Measurements from ENCODE around the gene MYH9.

The MYH9 gene

DNA sequence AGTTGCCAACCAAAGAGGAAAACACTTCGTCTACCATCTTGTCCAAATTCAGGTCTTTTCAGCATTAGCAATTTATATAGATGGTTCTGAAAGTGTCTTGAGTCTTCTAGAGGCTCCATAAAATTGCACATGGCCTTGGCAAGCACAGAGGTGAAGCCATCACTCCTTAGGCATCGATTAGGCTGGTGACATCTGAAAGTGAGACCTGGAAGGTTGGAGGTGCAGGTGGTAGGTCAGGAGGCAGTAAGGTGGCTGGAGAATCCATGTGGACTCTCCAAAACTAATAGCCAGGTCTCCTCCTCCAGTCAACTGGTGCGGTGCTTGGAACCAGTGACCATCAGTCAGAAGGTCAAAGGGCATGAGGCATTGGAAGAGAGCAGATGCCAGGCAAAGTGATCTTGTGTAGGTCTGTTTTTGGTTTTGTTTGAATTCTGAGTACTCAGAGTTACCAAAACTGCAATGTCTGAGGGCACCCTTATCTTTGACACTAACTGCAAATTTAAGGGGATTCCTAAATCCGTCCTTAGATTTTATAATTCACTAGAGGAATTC is 141.9 kb downstream of the MYH9 start:
- no peak for DNase-seq (ENCODE audit: low read depth)

GRCh38 chr22:36244522-36245391 is 143.0 kb downstream of the MYH9 start:
- peak; percentile 59 for DNase-seq (ENCODE audit: low read depth)

- no peak for DNase-seq (ENCODE audit: low read depth)
These were observed 143.8 kb downstream of the MYH9 start for GRCh38 chr22:36243986-36244385.

GRCh38 chr22:36239401-36240171 is 148.2 kb downstream of the MYH9 start, which contains the start of gene APOL2:
Gene APOL2 (minus strand): TSS chr22:36239527. CDS start chr22:36233162, 6,365 bp downstream.
- peak; percentile 89 for DNase-seq (ENCODE audit: low read depth)

GRCh38 chr22:36239150-36239400 is 148.7 kb downstream of the MYH9 start:
- no peak for DNase-seq (ENCODE audit: low read depth)

GRCh38 chr22:36238373-36239149 is 149.2 kb downstream of the MYH9 start:
- peak; percentile 10 for DNase-seq (ENCODE audit: low read depth)

DNA sequence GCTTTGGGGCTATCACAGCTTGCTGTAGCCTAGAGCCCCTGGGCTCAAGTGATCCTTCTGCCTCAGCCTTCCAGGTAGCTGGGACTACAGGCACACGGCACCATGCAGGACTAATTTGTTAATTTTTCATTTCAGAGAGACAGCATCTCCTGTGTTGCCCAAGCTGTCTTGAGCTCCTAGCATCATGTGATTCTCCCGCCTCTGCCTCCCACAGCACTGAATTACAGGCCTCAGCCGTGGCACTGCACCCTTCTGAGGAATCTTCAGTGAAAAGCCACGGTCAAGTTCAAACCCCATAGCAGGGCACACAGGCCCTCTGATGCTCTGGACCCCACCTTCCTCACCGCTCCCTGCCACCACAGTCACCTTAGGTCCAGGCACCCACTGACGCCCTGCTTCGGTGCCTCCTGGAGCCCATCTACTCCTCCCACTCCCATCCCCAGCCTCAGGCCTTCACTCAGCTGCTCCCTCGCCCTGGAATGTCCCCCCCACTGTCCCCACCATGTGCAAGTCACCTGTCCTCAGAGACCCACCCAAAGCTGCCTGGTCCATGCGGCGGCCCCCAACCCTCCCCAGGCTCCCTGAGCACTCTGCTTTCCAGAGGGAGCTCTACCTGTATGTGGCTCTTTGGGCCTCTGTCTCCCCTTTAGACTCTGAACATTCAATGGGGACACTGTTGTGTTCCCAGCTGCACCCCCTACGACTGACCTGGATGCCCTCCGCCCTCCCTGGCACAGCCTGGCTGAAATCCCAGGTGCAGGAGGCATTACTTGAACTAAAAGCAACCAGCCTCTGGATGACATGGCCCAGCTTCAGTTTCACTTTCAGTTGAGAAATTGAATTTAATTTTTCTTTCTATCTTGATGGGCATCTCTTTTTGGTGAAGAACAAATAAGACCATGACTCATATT is 150.1 kb downstream of the MYH9 start:
- DNase-seq (ENCODE audit: low read depth): peak; percentile 13

GRCh38 chr22:36236388-36237319 is 151.1 kb downstream of the MYH9 start:
- no peak for DNase-seq (ENCODE audit: low read depth)

DNA sequence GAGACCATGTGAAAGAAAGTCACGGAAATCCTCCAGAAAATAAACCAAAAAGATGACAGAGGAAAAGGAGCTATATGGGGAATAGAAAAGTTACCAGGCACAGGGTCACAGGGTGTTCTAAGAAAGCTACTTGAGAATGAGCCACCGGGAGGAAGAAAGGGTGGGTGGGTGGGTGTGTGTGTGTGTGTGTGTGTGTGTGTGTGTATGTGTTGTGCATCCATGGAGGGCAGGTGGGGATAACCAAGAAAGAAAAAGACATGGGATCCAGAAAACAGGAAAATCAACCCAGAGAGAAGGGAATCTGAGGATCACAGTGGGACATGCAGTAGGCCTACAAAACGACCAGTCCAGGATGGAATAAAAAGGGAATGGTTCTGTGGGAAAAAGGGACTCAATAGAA is 152.2 kb downstream of the MYH9 start:
- no peak for DNase-seq (ENCODE audit: low read depth)

DNA sequence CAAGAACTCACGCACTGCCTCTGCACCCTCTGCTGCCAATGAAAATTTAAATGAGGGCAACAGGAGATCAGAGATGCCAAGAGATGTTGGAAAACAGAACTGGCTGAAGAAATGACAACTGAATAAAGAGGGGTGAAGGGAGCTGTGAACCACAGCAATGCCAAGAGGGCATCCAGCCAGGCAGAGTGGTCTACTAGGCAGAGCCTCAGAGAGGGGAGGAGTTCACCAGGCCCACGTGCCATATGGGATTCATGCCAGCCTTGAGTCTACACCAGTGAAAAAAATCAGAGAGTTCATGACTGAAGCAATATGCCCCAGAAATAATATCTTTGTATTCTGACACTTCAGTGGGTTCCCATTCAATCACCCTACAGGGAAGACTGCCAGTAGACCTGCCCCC is 152.8 kb downstream of the MYH9 start:
- DNase-seq (ENCODE audit: low read depth): no peak

DNA sequence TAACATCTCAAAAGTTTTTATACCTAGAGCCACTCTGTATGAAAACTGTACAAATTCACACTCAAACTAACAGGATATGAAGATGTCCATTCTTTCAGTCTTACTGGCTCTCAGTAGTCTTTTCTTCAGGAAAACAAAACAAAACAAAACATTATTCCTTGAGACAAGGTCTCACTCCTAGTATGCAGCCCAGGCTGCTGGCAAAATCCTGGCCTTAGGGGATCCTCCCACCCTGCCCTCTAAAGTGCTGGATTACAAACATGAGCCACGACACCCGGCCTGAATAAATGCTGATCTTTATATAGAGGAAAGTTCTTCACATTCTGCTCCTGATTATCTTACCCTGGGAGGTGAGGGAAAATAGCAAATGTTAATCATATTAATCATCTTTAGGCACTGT is 153.6 kb downstream of the MYH9 start:
- no peak for DNase-seq (ENCODE audit: low read depth)

DNA sequence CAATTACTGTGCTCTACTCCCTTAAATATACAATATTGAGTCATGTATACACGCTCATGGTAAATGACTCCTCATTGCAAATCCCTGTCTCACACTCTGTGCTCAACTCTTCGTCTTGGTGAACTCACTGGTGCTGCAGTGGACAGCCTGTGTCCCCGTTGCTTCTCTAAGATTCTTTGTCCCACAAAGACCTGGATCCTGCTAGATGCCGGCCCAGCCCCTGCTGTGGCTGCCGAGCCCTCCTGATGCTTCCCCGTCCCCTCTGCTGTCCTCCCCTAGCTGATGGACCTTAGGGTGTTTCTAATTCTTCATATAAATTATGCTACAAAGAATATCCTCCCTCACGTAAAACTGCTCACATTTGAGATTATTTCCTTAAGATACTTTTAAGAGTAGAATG is 154.0 kb downstream of the MYH9 start:
- no peak for DNase-seq (ENCODE audit: low read depth)

DNA sequence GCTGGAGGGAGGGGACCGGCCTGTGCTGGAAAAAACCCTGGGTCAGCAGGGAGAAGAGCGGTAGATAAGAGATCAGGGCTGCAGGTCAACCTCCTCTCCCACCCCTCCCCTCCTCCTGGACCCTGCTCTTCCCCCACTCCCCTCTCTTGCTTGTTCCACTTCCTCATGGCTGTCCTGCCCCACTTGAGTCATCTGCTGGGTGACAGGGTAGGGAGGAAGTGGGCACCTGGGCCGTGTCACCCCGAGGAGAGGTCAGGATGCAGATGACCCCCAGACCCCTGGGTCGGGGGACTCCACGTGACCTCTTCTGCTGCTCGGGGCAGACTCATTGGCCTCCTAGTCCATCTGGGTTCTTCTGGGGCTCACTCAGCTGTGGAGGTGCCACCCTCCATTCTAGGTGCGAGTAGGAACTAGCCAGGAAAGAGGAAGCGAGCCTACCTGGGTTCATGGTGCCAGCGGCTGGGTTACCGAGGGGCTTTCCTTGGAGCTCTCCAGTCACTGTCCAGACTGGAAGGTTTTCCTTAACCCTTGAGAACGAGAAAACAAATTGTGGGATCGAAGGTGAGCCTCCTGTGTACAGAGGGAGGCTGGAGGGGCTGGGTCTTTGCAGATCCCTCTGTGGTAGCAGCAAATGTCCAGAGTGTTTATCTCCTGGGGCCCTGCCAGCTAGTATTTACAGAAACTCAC is 154.9 kb downstream of the MYH9 start:
- DNase-seq (ENCODE audit: low read depth): no peak
